Nephron (organoid): ENCODE data around the gene LRBA.

ENCODE experiments used
- H3K27ac Mint-ChIP-seq, 3 experiments: 2 replicates each; pipeline ENCODE4 v1.8.0; 2020; ENCODE audit warnings: mixed read lengths in 3 of 3, mild to moderate bottlenecking in 2 of 3, moderate library complexity in 1 of 3
- H3K27me3 Mint-ChIP-seq: 2 replicates; pipeline ENCODE4 v1.8.0; 2021; ENCODE audit warnings: low read depth, mild to moderate bottlenecking, moderate library complexity, mixed read lengths
- H3K36me3 Mint-ChIP-seq: 2 replicates; pipeline ENCODE4 v1.8.0; 2020; ENCODE audit warnings: low read depth, mixed read lengths
- H3K4me1 Mint-ChIP-seq: 2 replicates; pipeline ENCODE4 v1.8.0; 2020; ENCODE audit warnings: mixed read lengths
- H3K4me3 Mint-ChIP-seq, 3 experiments: 2 replicates each; pipeline ENCODE4 v1.8.0; 2020; ENCODE audit warnings: mild to moderate bottlenecking in 3 of 3, mixed read lengths in 3 of 3, moderate library complexity in 2 of 3
- H3K9me3 Mint-ChIP-seq: 2 replicates; pipeline ENCODE4 v1.8.0; 2020; ENCODE audit warnings: mixed read lengths
- TF ChIP-seq, protein P1 (sequence below), 3 experiments: fragments of 200-600 bp; sonication (generic); IDR thresholded peaks; one replicate each; pipeline ENCODE4 v1.5.0; 2021; ENCODE audit warnings: antibody characterized with exemption in 3 of 3; ENCODE audit not compliant: unreplicated experiment in 3 of 3

The LRBA gene

GRCh38 chr4:150581056-150581605 is 434.0 kb downstream of the LRBA start:
- peak overlapping the region; percentile 75 to 84 (median 81) for H3K4me3 Mint-ChIP-seq

GRCh38 chr4:150580306-150580705 is 434.8 kb downstream of the LRBA start:
- H3K27me3 Mint-ChIP-seq = peaks cover 78% of the 10 kb centered on the region
- peak overlapping the region; percentile 75 to 84 (median 75) for H3K4me3 Mint-ChIP-seq
- H3K9me3 Mint-ChIP-seq = no peaks in the 10 kb centered on the region
- peaks cover 37% of the 10 kb centered on the region for H3K4me1 Mint-ChIP-seq
- H3K36me3 Mint-ChIP-seq = peaks cover 7% of the 10 kb centered on the region
- TF ChIP-seq, protein P1, sequence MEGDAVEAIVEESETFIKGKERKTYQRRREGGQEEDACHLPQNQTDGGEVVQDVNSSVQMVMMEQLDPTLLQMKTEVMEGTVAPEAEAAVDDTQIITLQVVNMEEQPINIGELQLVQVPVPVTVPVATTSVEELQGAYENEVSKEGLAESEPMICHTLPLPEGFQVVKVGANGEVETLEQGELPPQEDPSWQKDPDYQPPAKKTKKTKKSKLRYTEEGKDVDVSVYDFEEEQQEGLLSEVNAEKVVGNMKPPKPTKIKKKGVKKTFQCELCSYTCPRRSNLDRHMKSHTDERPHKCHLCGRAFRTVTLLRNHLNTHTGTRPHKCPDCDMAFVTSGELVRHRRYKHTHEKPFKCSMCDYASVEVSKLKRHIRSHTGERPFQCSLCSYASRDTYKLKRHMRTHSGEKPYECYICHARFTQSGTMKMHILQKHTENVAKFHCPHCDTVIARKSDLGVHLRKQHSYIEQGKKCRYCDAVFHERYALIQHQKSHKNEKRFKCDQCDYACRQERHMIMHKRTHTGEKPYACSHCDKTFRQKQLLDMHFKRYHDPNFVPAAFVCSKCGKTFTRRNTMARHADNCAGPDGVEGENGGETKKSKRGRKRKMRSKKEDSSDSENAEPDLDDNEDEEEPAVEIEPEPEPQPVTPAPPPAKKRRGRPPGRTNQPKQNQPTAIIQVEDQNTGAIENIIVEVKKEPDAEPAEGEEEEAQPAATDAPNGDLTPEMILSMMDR (IDR thresholded peaks at IDR 0.05; ENCODE audit: unreplicated experiment in 3 of 3) = no peak
- H3K27ac Mint-ChIP-seq = peak overlapping the region; percentile 7 to 89 (median 37)

More at GRCh38 chr4:150581056-150581605, 434.0 kb downstream of the LRBA start:
- H3K9me3 Mint-ChIP-seq = no peaks in the 10 kb centered on the region
- peaks cover 37% of the 10 kb centered on the region for H3K4me1 Mint-ChIP-seq
- peak overlapping the region in 2 of 3 experiments; percentile 71 to 94 for H3K27ac Mint-ChIP-seq
- H3K36me3 Mint-ChIP-seq = peaks cover 15% of the 10 kb centered on the region
- TF ChIP-seq, protein P1 (IDR thresholded peaks at IDR 0.05; ENCODE audit: unreplicated experiment in 3 of 3) = no peak
- peaks cover 86% of the 10 kb centered on the region for H3K27me3 Mint-ChIP-seq

- Mint-ChIP-seq H3K36me3 (peaks cover 7% of the 10 kb centered on the region), H3K27me3 (peaks cover 72% of the 10 kb centered on the region), H3K9me3 (no peaks in the 10 kb centered on the region), H3K27ac (peak overlapping the region; percentile 37 to 89 (median 60)), H3K4me1 (peaks cover 37% of the 10 kb centered on the region), H3K4me3 (peak overlapping the region; percentile 75 to 84 (median 75))
- TF ChIP-seq, protein P1 (IDR thresholded peaks at IDR 0.05; ENCODE audit: unreplicated experiment in 3 of 3) = no peak
These were observed 435.4 kb downstream of the LRBA start for GRCh38 chr4:150579551-150580234.

DNA sequence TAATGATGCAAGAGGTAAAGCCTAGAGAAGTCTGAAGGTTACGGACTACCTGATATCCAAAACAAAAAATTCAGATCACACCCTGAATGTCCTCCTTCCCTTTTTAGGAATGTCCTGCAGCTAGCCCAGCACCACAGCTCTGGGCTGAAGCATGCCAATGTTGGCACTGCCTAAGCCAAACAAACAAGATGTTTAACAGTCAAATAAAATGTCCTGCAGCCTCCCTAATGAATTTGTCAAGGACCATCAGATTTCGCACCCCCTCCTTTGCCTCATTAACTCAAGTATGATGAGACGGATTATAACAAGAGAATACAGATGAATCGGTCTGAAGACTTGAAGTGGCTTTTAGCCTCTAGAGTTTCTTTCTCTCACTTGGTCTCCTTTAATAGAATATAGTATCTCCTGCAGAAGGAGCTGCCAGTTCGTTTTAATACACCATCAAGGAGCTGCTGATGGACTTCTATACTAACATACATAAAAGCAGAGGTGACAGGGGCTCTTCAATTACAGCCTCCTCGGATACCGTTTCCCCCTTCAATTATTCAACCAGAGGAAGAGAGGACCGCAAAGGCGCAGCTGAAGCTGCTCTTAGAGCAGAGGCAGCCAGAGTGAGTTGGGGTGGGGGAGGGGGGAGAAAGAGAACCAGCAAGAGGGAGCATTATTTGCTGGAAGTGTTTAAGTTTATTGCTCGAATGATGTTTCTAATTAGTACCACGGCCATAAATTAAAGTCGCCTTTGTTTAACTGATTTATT is 436.2 kb downstream of the LRBA start:
- Mint-ChIP-seq H3K27me3 (peaks cover 64% of the 10 kb centered on the region), H3K4me3 (peak overlapping the region; percentile 75 to 84 (median 75)), H3K27ac (peak overlapping the region; percentile 2 to 89 (median 60)), H3K36me3 (peaks cover 5% of the 10 kb centered on the region), H3K9me3 (no peaks in the 10 kb centered on the region), H3K4me1 (peaks cover 34% of the 10 kb centered on the region)
- TF ChIP-seq, protein P1 (IDR thresholded peaks at IDR 0.05; ENCODE audit: unreplicated experiment in 3 of 3) = no peak

- Mint-ChIP-seq H3K4me1 (peaks cover 24% of the 10 kb centered on the region), H3K4me3 (no peak overlapping the region), H3K27me3 (peaks cover 53% of the 10 kb centered on the region), H3K36me3 (no peaks in the 10 kb centered on the region), H3K9me3 (no peaks in the 10 kb centered on the region), H3K27ac (no peak overlapping the region)
- TF ChIP-seq, protein P1 (IDR thresholded peaks at IDR 0.05; ENCODE audit: unreplicated experiment in 3 of 3) = no peak
These were observed 437.3 kb downstream of the LRBA start for GRCh38 chr4:150577796-150578195.
